B cell (primary cell): Measurements from ENCODE around the gene EMP2. TPM values are rescaled to one million over a fixed set of nuclear protein-coding genes. Genes with fewer than 3 reads are reported as not detected.

Source experiments
- ATAC-seq: fragments of 200-7000 bp; cut with Tn5 transposase; one replicate; pipeline ENCODE4 v1.10.0; 2021; ENCODE audit warnings: low read depth, mild to moderate bottlenecking, moderate number of reproducible peaks, moderate library complexity
- CTCF ChIA-PET: fragments of 350-600 bp; sonication (Branson Sonifier 250); formaldehyde crosslinking; loops from one replicate; lab custom pipeline; 2021; ENCODE audit warnings: antibody characterized with exemption, inconsistent platforms; lab: Charles Lee
- POLR2A ChIA-PET: fragments of 350-600 bp; sonication (Branson Sonifier 250); formaldehyde crosslinking; loops from one replicate; lab custom pipeline; 2021; ENCODE audit warnings: antibody characterized with exemption; lab: Charles Lee
- DNase-seq: peaks from one replicate; pipeline ENCODE4 v3.0.0; 2013
- H2AFZ ChIP-seq: 2 replicates; pipeline ENCODE4 v1.6.1; 2012; ENCODE audit warnings: mild to moderate bottlenecking, low read depth, low read length; ENCODE audit not compliant: insufficient read depth, poor library complexity, severe bottlenecking
- H3K27ac ChIP-seq, 2 donors: 1 replicate in 1 of 2; 2 replicates in 1 of 2; pipeline ENCODE4 v1.5.1; 2012 to 2013; ENCODE audit warnings: low read length in 2 of 2, mild to moderate bottlenecking in 2 of 2, moderate library complexity in 1 of 2
- H3K27me3 ChIP-seq, 4 experiments: fragments of 200-600 bp in 1 of 4; sonication (generic) in 1 of 4; replicated peaks in 1 of 4; 1 replicate in 2 of 4; 2 replicates in 2 of 4; pipeline versions ENCODE4 v1.6.1 to v1.7.0; 2013 to 2016; ENCODE audit warnings: low read length in 3 of 4, mild to moderate bottlenecking in 2 of 4, mixed read lengths in 1 of 4, moderate library complexity in 1 of 4; ENCODE audit not compliant: insufficient read depth in 4 of 4, control insufficient read depth in 3 of 4; ENCODE audit errors: control extremely low read depth in 1 of 4
- H3K36me3 ChIP-seq, 2 experiments: replicated peaks in 1 of 2; 1 replicate in 1 of 2; 2 replicates in 1 of 2; pipeline versions ENCODE4 v1.6.1 to v1.7.1; 2013; ENCODE audit warnings: low read length in 1 of 2; ENCODE audit not compliant: insufficient read depth in 2 of 2, control insufficient read depth in 1 of 2; ENCODE audit errors: control extremely low read depth in 1 of 2, extremely low read depth in 1 of 2
- H3K4me1 ChIP-seq, 2 donors: fragments of 200-600 bp in 1 of 2; sonication (generic) in 1 of 2; 1 replicate in 1 of 2; 2 replicates in 1 of 2; pipeline versions ENCODE4 v1.5.1 to v1.6.1; 2013 to 2017; ENCODE audit warnings: low read length in 2 of 2; ENCODE audit not compliant: control insufficient read depth in 2 of 2, insufficient read depth in 2 of 2
- H3K4me2 ChIP-seq: replicated peaks from 2 replicates; pipeline ENCODE3; 2012; ENCODE audit warnings: mild to moderate bottlenecking, low read depth, low read length; ENCODE audit not compliant: poor library complexity, severe bottlenecking
- H3K4me3 ChIP-seq, 5 experiments: fragments of 200-600 bp in 1 of 5; sonication (generic) in 1 of 5; 1 replicate in 3 of 5; 2 replicates in 2 of 5; pipeline versions ENCODE4 v1.5.1 to v1.7.0; 2011 to 2016; ENCODE audit warnings: low read length in 4 of 5, mild to moderate bottlenecking in 4 of 5, low read depth in 2 of 5, control low read depth in 1 of 5, moderate library complexity in 1 of 5; ENCODE audit not compliant: insufficient read depth in 1 of 5; ENCODE audit errors: control extremely low read depth in 1 of 5, extremely low read depth in 1 of 5
- H3K79me2 ChIP-seq: fragments of 200-600 bp; sonication (generic); one replicate; pipeline ENCODE4 v1.6.0; 2016; ENCODE audit warnings: low read length; ENCODE audit not compliant: control insufficient read depth, insufficient read depth
- H3K9ac ChIP-seq: fragments of 200-600 bp; sonication (generic); 2 replicates; pipeline ENCODE4 v1.6.1; 2017; ENCODE audit warnings: mild to moderate bottlenecking, low read length, moderate library complexity
- H3K9me3 ChIP-seq, 3 donors: one replicate each; pipeline versions ENCODE4 v1.6.1 to v1.7.1; 2013; ENCODE audit warnings: low read length in 2 of 3; ENCODE audit not compliant: control insufficient read depth in 2 of 3, insufficient read depth in 1 of 3; ENCODE audit errors: control extremely low read depth in 1 of 3
- H4K20me1 ChIP-seq: 2 replicates; pipeline ENCODE4 v1.6.0; 2012; ENCODE audit warnings: mild to moderate bottlenecking, low read length; ENCODE audit not compliant: insufficient read depth, control insufficient read depth, poor library complexity, severe bottlenecking
- H3K27ac Mint-ChIP-seq: one replicate; pipeline ENCODE4 v1.8.0; 2021; ENCODE audit warnings: mixed read lengths
- H3K27me3 Mint-ChIP-seq: one replicate; pipeline ENCODE4 v1.8.0; 2021; ENCODE audit warnings: mixed read lengths
- H3K4me1 Mint-ChIP-seq: one replicate; pipeline ENCODE4 v1.8.0; 2021; ENCODE audit warnings: mixed read lengths
- H3K4me3 Mint-ChIP-seq: one replicate; pipeline ENCODE4 v1.8.0; 2021; ENCODE audit warnings: mixed read lengths
- H3K9me3 Mint-ChIP-seq: one replicate; pipeline ENCODE4 v1.8.0; 2022; ENCODE audit warnings: mixed read lengths; ENCODE audit not compliant: insufficient read depth
- CTCF ChIP-seq: fragments of 200-600 bp; IDR thresholded peaks from one replicate; pipeline ENCODE4 v1.8.0; 2022; ENCODE audit warnings: antibody characterized with exemption, mild to moderate bottlenecking
- EZH2 ChIP-seq: IDR thresholded peaks from 2 replicates; pipeline ENCODE4 v1.6.1; 2012; ENCODE audit warnings: borderline replicate concordance, low read depth, mild to moderate bottlenecking, moderate library complexity, low read length; ENCODE audit not compliant: insufficient read depth, poor library complexity, severe bottlenecking
- intact Hi-C: fragments of 100-400 bp; cut with micrococcal nuclease; formaldehyde crosslinking; loops from one replicate; pipeline ENCODE4 v1.10.0; 2022
- polyA plus RNA-seq: library from polyadenylated mRNA; depleted of rRNA; stranded (reverse); fragments of >200 nt; gene quantifications from 2 replicates; pipeline ENCODE4 v1.2.3, GENCODE V29; 2012
- total RNA-seq, 2 donors: library from RNA; stranded (reverse); fragments of 120-200 nt in 1 of 2; gene quantifications; 1 replicate in 1 of 2; 2 replicates in 1 of 2; pipeline versions ENCODE4 v1.2.3 to v1.2.4, GENCODE V29; 2013 to 2022

Gene EMP2
- total and polyA plus RNA-seq, 2 donors (not counting 1 experiment from before 2014, with no cell fraction given) = 0.01 TPM; not detected in 1

- POLR2A ChIA-PET = no interaction called here
Observed at GRCh38 chr16:10614685-10615084, 34.3 kb upstream of the EMP2 start.

More at GRCh38 chr16:10614685-10615084, 34.3 kb upstream of the EMP2 start:
- H3K4me3 Mint-ChIP-seq = no peak overlapping the region
- no peaks in the 10 kb centered on the region for H3K9me3 Mint-ChIP-seq
- TF ChIP-seq CTCF (no peak), EZH2 (no peak)
- no peak for DNase-seq
- no peak overlapping the region for H3K9ac ChIP-seq
- peaks cover 0 to 13% (median under 1%) of the 10 kb centered on the region in 4 experiments for H3K27me3 ChIP-seq
- no peak overlapping the region for H3K27ac ChIP-seq
- peaks cover 22% of the 10 kb centered on the region for H3K27me3 Mint-ChIP-seq
- no peak for ATAC-seq
- peaks cover 0 to 11% (median 0%) of the 10 kb centered on the region in 3 donors for H3K9me3 ChIP-seq
- CTCF ChIA-PET = interaction anchor here (0.7 kb wide), 1 partner anchor 249 kb away, joined by 3 read pairs; no protein-coding TSS in a partner anchor
- H2AFZ ChIP-seq = no peak overlapping the region
- H3K79me2 ChIP-seq = no peaks in the 10 kb centered on the region
- no peak overlapping the region for H3K27ac Mint-ChIP-seq
- H3K4me1 ChIP-seq = peaks cover 20 to 29% of the 10 kb centered on the region in 2 donors
- peaks cover 19% of the 10 kb centered on the region for H3K4me1 Mint-ChIP-seq
- H3K36me3 ChIP-seq = no peaks in the 10 kb centered on the region
- H3K4me2 ChIP-seq = no peak overlapping the region
- no peak overlapping the region for H3K4me3 ChIP-seq
- H4K20me1 ChIP-seq = no peaks in the 10 kb centered on the region
- intact Hi-C loops = no loop called here
